GM19324 (cell line): ENCODE measurements around the gene FEZF2.

Experiments used
- ATAC-seq: cut with Tn5 transposase; IDR thresholded peaks from one replicate; pipeline ENCODE4 v1.9.1; 2021; ENCODE audit warnings: mild to moderate bottlenecking, moderate library complexity; ENCODE audit not compliant: unreplicated experiment, low FRiP score

FEZF2 gene

GRCh38 chr3:62335196-62335595 lies 38.2 kb downstream of the FEZF2 start:
- no peak for ATAC-seq

- ATAC-seq: no peak
These were observed 40.5 kb downstream of the FEZF2 start for GRCh38 chr3:62332835-62333244.

- no peak for ATAC-seq
These were observed 41.3 kb downstream of the FEZF2 start for GRCh38 chr3:62332017-62332416.

GRCh38 chr3:62329971-62330370 lies 43.4 kb downstream of the FEZF2 start:
- no peak for ATAC-seq

DNA sequence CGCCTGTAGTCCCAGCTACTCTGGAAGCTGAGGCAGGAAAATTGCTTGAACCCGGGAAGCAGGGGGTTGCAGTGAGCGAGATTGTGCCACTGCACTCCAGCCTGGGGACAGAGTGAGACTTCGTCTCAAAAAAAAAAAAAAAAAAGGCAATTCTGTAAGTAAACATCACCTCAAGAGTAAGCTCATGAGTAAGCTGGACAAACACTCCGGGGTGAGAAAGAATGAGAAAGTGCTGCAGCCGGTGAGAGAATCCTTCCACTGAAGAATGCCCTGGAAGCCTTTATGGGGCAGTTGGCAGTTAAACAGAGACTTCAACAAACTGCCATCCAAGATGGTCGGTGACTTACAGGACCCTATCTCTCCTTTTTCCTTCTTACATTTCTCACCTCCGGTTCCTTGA lies 47.5 kb downstream of the FEZF2 start:
- no peak for ATAC-seq

DNA sequence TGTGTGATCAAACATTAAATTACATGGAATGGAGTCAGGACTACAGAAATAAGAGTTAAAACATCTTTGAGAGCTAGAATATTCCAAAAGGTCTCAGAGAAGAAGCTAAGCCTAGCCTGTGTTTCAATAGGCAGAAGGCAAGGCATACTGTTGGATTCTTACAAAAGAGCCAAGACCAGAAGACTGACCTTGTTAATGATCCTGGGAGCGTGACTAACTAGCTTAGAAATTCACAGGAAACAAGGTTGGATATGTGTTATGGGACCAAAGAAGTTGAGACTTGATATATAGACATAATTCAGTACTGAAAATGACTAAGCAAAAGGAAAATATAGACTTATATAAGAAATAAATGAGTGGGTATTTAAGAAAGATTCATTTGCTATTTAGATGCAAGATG lies 50.1 kb downstream of the FEZF2 start:
- no peak for ATAC-seq
